ENCODE data around the gene C4orf54.

C4orf54 gene

DNA sequence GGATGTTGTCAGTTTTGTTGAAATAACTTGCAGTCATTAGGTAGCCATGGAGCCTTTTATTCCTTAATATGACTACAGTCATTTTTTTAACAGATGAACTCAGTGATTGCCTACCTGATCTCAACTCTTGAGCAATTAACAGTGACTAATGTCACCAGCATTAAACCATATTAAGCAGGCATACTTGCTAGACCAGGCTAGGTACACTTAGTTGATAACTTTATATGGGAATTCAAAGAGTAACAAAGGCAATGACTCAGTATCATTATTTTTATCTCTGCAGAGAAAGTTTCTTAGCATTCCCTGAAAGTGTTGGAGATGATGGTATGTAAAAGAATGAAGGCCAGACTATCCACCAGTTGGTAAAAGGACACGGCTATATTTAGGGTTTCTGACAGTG lies at the start of gene C4orf54:
TSS of gene C4orf54 (minus strand) at position 31 of the 400 bp plus-strand sequence. CDS start 3,180 bp downstream, outside the sequence.
- DNase-seq (ENCODE audit: low read depth, low spot score) = no peak

DNA sequence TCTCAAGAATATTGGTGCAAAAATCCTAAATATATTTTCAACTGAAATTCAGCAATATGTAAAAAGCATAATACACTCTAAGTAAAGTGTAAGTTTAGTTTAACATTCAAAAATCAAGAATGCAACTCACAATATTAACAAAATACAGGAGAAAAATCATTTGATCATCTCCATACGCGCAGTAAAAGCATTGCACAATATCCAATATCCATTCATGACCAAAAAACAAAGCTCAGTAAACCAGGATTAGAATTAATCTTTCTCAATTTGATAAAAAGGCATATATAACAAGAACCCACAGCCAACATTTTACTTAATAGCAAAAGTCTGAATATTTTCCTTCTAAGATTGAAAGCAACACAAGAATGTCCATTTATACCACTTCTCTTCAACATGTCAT lies 48.3 kb upstream of the C4orf54 start:
- DNase-seq (ENCODE audit: low read depth, low spot score) = no peak

DNA sequence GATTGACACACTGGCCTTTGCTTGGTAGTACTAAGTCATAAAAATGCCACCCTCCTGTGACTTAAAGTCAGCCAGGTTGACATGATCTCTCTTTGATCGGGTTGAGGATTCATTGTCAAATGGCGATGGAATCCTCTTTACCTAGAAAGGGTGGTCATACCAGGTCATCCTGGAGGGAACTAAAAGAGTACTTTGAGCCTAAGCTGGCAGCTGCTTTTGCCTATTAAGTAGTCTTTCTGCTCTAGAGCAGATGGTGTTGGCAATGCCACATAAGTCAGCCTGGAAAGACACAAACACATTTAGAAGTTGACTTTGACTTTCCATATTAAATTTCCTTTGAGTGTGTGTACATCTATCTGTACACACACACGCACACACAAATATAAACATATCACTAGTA lies 39.2 kb upstream of the C4orf54 start:
- DNase-seq (ENCODE audit: low read depth, low spot score) = no peak

DNA sequence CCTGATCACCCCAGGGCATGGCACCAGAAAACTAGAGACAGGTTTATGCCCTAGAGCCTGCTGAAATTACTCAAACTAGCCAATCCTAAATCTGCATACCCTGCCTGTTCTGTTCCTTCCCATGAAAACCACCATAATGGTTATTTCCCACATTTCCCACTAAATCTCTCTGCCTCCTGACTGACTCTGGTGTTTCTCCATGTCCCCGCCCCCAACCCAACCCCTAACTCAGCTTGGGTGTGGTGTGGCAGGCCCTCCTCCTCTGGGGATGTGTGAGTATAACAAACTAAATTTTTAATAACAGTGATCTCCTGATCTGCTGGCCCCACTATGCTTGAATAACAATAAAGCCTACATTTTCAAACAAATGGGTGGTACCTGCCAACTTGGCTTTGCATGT lies 35.5 kb upstream of the C4orf54 start:
- DNase-seq (ENCODE audit: low read depth, low spot score) = no peak

DNA sequence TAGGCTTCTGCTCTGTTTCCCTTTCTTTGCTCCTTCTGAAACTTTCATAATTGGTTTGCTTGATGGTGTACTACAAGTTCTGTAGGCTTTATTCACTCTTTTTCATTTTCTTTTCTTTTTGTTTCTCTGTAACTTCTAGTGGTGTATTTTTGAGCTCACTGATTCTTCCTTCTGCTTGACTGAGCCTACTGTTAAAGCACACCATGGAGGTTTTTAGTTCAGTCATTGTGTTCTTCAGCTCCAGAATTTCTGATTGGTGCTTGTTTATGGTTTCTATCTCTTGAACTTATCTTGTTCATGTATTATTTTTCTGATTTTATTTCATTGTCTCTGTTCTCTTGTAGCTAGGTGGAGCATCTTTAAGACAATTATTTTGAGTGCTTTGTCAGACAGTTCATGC lies 33.4 kb upstream of the C4orf54 start:
- no peak for DNase-seq (ENCODE audit: low read depth, low spot score)

DNA sequence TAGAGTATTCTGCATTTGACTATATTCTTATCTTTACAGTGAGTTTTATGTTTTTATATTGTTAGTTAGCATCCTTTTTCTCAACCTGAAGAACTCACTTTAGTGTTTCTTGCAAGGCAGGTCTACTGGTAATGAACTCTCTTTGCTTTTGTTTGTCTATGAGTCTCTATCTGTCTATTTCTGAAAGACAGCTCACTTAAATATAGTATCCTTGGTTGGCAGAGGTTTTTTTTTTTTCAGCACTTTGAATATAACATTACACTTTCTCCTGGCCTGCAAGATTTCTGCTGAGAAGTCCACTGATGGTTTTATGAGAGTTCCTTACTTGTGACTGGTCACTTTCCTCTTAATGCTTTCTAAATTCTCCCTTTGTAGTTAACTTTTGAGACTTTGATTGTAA lies 32.8 kb upstream of the C4orf54 start:
- no peak for DNase-seq (ENCODE audit: low read depth, low spot score)

DNA sequence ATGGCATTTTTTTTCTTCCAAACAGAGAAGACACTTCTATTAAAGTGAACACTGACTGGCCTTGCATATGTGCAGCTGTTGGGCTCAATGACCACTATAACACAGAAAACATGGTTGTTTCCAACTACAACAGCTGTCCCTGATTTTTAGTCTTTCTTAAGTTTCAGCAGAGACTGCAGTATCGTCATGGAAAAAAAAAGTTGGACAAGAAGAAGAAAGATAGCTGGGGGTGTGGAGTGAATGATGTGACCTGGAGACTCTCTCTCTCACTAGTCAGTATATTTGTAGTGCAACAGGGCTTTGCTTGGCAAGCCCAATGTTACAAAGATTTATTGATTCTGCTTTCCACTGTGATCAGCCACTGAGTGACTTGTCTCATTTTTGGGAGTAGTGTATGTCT lies 29.5 kb upstream of the C4orf54 start:
- no peak for DNase-seq (ENCODE audit: low read depth, low spot score)

DNA sequence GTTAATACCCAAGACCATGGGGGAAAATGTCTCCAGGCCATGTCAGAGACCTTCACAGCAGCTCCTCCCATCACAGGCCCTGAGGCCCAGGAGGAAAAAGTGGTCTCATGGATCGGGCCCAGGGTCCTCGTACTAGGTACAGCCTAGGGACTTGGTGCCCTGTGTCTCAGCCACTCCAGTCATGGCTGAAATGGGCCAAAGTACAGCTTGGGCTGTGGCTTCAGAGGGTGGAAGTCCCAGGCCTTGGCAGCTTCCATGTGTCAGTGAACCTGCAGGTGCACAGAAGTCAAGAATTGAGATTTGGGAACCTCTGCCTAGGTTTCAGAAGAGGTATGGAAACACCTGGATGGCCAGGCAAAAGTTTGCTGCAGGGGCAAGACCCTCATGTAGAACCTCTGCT lies 27.6 kb upstream of the C4orf54 start:
- DNase-seq (ENCODE audit: low read depth, low spot score) = no peak

DNA sequence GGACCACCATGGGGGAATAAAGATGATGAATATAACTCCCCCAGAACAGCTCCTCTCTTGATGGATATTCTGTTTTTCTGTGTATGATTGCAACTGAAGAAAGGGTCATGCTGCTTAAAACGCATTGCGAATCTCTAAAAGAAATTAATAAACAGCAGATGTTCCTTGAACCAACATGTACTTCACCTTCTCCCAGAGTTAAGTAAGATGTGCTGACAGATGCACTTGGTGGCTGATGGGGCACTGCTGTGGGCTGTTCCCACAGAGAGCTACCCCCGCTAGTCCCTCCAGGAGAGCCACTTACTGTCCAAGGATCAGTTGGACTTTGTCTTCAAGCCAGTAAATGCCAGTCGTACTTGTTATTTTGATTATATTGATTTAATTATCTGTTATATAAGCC lies 26.3 kb upstream of the C4orf54 start:
- no peak for DNase-seq (ENCODE audit: low read depth, low spot score)

DNA sequence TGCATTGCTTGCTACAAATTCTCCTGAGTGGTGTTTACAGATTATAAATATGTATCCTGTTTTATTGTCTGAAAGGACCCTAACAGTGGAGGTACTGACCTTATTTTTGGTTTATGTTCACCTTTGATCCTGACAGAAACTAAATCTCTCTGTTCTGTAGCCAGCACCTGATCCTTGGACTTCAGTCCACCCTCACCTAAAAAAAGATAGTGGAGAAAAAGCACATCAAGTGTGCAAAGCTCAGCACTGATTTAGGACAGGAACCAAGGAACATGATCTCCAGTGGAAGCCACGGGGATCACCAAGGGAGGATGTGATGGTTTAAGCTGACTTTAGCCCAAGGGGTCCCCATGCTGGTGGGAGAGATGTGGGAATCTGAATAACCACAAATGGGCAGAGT lies 22.3 kb upstream of the C4orf54 start:
- no peak for DNase-seq (ENCODE audit: low read depth, low spot score)

DNA sequence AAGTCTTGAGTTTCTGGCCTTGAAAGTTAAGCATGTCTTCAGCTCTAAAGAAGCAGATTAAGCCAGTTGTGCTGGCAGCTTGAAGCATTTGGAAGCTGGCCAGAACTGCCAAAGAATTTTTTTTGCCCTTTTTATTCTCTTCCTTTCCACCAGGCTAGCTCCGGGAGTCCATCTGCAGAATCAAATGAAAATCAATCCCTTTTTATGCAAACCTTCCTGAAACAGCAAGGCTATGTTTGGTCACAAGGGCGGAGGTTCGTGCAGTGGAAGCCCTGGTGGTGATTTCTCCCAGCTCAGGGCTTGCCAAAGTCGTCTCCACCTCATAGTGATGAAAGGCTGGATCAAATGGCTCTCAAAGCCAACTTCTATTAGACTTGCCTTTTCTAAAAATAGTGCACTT lies 21.6 kb upstream of the C4orf54 start:
- DNase-seq (ENCODE audit: low read depth, low spot score) = no peak

DNA sequence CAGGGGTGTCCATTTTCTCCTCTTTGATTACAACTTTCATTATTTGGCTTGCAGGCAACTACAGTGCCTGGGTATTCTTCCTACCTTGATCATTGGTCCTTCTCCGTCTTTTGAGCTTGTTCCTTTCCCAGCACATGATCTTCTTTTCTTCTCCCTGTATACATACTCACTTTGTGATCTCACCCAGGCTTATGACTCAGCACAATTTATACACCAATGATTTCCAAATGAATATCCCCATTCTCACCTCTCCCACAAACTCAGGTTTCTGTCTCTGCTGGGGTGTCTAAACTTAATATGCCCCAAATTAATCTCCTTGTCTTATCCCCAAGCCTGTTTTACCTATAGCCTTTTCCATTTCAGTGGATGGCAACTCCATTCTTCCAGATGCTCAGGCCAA lies 19.5 kb upstream of the C4orf54 start:
- DNase-seq (ENCODE audit: low read depth, low spot score) = no peak

DNA sequence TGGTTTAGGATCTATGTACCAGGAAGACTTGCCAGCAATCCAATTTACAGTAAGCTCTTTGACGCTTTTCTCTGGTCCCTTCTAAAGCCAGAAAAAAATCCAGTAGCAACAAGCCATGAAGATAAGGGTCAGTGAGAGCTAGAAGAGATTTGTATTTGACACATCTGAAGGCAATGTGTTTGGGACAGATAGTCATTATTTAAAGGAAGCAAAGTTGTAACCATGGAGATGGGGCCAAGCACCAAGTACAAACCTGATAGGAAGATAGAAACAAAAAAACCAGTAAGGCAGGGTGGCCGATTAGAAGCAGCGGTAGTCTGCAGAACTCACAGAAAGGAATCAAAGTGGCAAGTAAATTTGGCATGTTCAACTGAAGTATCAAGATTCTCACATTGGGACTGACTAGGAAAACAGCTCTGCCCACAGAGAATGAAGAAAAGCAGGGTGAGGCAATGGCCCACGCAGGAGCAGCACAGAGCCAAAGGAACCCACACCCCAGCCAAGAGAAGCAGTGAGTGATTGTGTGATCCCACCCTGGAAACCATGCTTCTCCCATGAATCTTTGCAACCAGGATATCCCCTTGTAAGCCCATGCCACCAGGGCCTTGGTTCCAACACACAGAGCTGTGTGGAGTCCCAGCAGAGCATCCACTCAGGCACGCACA lies 12.9 kb upstream of the C4orf54 start:
- DNase-seq (ENCODE audit: low read depth, low spot score) = no peak

DNA sequence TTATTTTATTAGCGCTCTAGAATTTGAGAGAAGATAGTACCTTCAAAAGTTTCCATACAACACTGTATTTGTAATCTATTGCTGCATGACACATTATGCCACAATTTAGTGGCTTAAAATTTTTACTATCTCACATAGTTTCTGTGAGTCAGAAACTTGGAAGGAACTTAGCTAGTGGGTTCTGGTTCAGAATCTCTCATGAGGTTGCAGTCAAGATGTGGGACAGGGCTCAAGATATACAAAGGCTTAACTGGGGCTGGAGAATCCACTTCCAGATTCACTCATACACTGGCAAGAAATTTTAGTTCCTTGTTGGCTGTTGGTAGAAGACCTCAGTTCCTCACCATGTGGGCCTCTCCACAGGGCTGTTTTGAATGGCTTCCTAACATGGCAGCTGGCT lies 11.5 kb upstream of the C4orf54 start:
- DNase-seq (ENCODE audit: low read depth, low spot score) = no peak

DNA sequence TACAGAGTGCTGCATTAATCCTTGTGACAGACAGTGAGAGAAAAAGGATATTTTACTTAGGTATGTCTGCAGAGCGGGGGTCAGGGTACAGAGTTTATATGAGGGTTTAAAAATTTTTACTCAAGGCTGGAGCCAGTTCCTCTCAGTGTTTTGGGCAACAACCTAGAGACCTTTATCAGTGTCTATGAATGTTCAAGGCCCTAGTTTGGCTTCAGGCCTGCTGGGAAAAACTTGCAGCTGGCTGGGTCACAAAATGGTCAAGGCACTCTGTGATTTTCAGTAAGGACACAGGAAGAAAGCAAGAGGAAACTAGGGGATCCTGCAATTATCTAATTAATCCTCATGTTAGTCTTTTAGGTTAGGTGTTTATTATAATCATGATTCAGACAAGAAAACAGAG lies 10.8 kb upstream of the C4orf54 start:
- DNase-seq (ENCODE audit: low read depth, low spot score) = no peak

DNA sequence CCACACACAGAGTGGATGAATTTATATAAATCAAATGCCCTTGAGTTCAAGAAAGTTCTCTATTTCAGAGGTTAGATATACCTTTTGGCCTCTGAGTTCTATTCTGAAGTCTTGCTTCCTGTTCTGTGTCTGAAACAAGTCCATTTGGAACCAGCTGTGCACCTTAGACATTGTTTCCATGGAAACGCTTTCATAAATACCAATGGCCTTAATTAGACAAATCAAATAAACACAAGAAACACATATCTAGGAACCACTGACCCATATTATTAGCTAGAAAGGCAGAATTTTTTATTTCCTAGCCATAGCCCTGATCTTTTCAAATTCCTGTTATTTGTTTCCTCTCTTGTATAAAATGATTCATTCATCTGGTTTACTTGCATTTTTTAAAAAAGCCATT lies 8.4 kb upstream of the C4orf54 start:
- no peak for DNase-seq (ENCODE audit: low read depth, low spot score)

DNA sequence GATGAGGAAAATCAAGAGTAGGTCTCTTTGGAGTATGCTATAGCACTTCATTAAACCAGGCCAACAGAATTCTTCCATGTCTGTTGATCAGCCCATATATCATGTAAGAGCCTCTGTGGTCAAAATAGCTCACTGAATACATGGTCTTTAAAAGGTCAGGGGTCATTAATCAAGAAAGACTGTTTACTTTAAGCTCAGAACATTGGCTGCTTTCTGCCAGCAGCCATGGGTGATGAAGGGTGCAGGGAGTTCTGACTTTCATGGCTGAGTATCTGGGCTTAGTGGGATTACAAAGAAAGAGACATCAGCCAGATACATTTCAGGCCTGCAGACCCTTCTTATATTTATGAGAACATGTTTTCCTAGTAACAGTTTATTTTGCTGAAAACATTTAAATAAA lies 7.1 kb upstream of the C4orf54 start:
- DNase-seq (ENCODE audit: low read depth, low spot score) = no peak

DNA sequence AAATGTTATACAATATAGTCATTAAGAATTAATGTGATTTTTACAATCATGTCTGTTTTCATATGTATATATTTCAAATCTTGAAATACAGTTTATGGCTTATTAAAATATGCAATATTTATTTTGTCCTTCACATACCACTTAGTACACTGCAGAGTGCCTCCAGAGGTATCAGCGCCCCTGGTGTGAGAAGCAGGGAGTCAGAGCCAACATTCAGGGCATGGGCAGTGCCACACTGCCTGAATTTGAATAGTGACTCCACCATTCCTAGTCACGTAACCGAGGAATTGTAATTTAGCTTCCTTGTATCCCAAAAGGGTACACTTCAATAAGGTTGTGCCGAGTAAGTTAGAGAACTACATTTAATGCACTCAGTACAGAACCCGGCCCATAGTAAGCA lies 4.3 kb upstream of the C4orf54 start:
- DNase-seq (ENCODE audit: low read depth, low spot score) = no peak

DNA sequence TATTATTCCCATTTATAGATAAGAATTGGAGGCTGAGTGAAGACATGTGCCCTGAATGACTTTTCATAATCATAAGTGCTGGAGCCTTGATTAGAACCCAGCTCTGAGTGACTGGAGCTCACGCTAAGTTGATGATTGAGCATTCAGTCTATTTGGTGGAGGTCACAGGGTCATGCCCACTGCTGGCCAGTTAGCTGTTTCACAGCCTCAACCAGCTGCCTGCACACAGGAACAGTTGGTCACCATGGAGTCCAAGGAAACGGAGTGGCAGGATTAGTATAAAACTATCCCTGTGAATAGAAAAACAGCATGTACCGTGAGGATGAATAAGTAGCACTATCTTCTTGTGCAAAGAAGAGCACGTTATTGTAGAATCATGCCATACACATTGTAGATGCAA lies 1.0 kb upstream of the C4orf54 start:
- DNase-seq (ENCODE audit: low read depth, low spot score) = no peak

DNA sequence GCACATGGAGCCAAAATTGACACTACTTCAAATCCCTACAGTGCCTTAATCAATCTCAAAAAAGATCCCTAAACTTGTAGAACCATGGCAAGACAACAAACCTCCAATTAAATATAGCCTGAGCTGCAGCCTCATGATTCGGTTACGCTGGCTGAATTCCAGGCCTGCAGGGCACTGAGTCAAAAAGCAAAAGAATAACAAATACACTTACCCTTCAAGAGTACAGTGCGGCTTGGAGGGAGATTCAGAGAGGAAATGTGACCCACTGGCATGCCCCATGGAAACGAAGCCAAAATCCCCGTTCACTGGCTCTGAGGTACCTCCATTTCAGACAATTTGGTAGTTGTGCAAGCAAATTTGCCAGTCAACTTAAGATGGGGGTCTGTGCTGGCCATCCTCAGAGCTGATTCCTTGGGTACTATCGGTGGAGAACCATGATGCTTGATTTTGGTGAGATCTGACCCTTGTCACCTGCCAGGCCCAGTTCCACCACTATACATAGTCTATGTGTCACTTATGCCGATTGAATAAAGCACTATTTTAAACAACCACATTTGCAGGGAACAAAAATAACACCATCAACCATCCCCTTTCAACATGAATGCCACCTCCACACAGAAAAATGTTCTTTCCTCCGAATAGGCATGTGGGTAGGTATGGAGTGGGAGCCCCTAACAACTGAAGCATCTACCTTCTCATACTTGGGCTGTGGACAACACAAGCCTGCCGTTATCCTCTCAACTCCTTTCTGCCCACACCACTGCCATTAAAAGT lies 2.1 kb downstream of the C4orf54 start:
- DNase-seq (ENCODE audit: low read depth, low spot score) = no peak

DNA sequence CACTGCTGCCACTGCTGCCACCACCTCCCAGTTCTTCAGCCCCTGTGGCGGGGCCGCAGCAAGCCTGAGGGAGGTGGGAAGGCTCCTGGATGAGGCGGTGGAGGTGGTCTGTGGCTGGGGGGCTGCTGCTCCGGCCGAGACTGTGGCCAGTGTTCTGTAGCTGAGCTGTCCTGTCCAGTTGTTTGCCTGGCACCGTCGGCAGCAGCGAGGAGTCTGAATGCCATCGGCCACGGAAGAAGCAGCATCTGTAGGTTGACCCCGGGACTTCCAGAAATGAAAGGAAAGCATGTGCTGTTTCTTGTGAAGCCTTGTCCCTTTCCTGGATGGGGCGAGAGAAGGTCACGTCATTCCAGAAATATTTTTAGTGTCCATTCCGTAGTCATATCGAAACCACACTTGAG lies 3.3 kb downstream of the C4orf54 start:
- DNase-seq (ENCODE audit: low read depth, low spot score) = no peak

DNA sequence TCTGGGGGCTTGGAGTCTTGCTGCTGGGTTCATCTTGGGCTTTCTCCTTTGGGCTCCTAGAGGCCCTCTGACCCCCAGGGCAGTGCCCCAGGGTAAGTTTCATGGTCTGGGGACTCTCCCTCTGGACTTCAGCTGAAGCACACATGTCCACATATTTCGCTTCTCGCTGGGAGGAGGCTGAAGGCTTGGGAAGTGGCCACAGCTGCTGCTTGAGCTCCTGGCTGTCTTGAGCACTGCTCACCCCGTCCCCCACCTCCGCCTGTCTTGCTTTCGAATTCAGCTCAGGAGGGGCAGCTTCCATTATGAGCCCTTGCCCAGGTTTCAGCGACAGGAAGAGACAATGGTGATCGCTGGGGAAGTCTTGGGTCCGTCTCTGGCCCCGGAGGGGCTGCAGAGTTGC lies 3.7 kb downstream of the C4orf54 start:
- DNase-seq (ENCODE audit: low read depth, low spot score) = no peak

DNA sequence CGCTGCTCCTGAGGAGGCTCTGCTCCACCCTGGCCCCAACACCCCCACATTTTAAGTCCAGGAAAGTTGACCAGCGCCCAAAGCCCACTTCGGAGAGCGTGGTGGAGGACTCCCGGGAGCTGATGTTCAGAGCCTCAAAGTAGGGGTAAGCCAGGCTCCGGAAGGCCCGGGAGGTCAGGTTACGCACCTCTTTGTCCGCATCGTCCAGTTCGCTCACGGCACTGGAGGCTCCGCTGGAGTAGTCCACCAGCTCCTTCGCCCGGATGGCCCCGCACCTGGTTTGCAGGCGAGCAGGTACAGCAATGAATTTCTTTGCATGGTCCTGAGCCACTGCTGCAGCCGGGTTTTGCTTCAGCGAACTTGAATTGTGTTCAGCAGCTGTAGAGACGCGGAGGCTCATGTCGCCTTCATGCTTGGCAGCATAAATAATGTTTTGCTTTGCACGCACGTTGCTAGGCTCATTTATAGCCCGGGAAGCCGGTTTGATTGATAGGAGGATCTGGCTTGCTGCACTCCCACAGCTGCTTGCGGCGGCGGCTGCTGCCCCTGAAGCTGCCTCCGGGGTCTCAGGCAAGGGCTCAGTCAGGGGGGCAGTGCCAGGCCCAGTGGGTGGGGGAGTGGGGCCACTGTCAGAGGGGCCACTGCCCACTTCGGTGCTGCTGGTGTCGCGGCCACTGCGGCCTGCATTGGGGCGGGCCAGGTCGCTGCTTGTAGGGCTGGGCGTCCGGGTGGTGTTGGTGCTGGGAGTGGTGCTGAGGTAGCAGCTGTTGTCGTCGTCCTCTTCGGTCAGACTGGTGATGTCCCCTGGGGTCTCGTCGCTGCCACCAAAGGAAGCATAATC lies 4.8 kb downstream of the C4orf54 start:
- no peak for DNase-seq (ENCODE audit: low read depth, low spot score)
